Fibroblast of skin of abdomen (primary cell): ENCODE measurements around the gene INHBA.
A peak's percentile ranks its signal among the peaks of the same experiment; 100 is the strongest.

ENCODE experiments used
- DNase-seq: peaks from one replicate; pipeline ENCODE4 v3.0.0-alpha.2; 2013

INHBA gene

DNA sequence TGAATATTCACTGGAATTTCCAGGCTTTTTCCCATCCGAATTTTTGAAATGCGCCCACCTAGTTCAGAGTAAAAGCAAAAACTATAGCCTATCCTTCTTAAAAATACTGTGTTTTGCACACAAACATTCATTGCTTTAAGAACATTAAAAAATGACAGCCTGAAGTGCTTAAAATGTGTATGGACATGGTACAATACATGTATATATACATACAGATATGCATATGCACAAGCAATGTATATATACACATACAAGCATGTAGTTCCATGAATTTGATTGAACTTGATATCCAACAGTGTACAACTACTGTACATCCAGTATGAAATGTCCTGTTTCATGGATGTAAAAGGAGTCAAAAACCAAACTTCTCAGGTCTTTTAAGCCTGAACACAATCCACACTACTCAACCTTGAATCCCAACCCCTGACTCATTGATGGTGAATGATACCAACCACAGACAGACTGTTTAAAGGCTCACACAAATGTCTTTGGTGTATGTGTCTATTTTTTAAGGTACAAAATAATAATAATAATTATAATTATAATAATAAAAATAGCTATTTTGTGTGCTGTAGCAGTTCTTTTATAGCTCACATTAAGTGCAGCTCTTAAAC lies 14.8 kb downstream of the INHBA start:
- DNase-seq, result peak; percentile 56

GRCh38 chr7:41685684-41686083 lies 17.2 kb downstream of the INHBA start:
- peak; percentile 60 for DNase-seq

DNA sequence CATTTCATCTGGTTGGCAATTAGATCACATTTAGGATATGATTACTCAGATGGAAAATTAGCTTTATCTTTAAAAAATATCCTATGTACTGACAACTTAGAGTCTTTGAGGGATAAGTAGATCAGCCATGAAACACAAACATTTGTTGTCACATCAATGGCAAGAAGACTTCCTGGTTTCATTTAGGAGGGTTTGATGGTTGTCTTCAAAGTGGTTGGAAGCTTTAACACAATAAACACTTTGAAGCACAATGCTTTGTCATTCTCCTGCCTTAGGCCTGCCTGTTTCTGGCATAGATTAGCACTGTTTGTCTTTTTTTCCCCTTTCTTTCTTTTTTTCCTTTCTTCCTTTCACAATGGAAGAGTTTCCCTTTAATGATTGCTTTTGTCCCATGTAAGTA lies 20.5 kb downstream of the INHBA start:
- DNase-seq, result no peak

DNA sequence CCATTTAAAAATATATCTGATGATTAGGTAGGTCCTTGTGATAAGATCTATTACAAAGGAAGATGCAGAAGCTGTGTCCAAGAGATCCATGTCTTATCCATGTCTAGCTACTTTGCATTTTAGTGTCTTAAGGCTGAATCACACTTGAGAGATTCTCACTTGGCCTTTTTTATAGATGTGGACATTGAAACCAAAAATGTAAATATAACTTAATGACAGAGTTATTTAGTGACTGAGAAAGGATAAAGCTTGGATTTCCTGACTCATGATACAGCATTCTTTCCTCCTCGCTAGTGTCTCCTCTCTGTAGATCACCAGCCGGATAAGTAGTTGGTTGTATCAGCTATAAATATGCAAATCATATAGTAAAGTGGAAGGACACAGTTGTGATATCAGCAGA lies 23.3 kb downstream of the INHBA start:
- peak; percentile 77 for DNase-seq

DNA sequence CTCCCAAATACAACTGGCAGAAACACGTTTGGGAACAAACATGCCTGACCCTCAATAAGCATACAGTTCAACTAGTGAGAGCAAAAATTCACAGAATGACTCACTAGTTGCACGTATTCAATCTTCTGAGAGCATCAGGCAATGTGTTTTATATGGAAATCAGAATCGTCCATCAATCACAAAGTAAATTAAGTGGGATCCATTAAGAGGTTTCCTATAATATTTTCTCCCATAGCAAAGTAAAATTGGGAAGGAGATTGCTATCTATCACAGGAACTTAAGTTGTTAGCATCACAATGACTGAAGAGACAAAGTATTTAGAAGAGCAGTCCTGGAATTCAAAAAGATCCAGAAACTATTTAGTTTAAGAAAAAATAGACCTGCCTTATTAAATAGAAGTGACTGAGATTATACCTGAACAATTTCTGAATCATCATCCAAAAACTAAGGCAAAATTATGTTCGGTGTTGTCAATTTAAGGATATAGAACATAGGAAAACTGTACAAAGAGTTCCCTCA lies 28.3 kb downstream of the INHBA start:
- DNase-seq, result no peak

DNA sequence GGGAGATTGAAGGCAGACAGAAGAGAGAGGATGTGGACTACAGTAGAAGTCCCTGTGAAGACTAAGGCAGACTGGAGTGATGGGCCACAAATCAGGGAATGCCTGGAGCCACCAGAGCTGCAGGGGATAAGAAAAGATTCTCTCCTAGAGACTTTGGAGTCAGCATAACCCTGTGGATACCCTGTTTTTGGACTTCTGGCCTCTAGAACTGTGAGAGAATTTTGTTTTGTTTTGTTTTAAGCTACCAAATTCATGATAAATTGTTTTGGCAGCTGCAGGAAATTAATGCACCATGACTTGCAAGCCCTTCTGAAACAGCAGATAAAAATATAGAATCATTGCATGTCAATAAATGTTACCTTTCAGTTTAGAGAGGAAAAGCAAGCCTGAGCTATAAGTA lies 41.3 kb downstream of the INHBA start:
- no peak for DNase-seq

DNA sequence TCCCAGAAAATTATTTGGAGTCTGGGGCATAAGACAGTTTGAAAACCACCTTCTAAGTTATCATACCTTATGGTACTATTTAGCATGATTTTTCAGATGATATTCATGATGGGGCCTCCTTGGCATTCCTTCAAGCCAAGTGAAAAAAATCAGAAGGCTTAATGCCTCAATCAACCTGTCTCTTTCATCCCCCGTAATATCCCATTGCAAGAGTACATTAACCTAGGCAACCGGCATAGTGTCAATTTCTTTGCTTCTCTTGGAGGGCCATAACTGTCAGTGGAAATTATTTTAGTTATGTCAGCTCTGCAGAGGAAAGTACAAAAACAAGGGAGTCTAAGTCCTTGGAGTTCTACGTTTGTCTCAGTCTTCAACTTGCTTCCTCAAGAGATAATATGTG lies 43.4 kb downstream of the INHBA start:
- DNase-seq, result no peak

DNA sequence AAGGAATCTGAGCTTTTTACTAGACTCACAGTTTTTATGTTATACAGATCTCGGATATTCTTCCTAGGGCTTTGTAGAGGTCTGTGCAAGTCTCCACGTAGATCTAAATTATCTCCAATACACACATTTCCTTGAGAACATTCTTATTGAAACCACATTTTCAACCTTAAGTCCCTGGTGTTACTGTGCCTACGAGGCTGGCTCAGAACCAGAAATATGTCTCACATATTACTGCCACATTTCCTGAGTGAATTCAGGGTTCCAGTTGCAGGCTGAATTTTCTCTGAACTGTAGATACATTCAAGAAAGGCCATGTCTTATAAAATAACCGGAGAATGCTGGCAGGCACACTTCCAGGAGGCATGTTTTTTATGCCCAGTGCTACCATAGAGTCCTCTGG lies 46.5 kb downstream of the INHBA start:
- peak; percentile 80 for DNase-seq

GRCh38 chr7:41655426-41655825 lies 47.5 kb downstream of the INHBA start:
- no peak for DNase-seq

- no peak for DNase-seq
Measured at GRCh38 chr7:41652267-41652666, 50.6 kb downstream of the INHBA start.

DNA sequence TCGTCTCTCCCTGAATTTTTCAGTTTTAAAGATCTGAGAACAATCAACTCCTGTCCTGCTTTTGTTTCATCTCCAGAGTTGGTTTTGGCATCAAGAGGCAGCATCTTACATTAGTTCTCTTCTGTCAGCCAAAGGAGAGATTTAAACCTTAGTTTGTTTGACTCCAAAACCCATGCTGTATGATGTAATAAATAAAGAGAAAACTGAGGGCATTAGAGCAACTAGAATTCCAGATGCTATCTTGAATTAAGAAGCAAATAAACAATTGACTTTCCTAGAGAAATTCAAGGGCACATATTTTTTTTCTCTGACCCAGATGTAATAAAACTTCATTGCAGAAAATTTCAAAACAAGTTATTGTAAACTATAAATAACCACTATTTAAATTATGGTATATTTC lies 54.4 kb downstream of the INHBA start:
- no peak for DNase-seq

DNA sequence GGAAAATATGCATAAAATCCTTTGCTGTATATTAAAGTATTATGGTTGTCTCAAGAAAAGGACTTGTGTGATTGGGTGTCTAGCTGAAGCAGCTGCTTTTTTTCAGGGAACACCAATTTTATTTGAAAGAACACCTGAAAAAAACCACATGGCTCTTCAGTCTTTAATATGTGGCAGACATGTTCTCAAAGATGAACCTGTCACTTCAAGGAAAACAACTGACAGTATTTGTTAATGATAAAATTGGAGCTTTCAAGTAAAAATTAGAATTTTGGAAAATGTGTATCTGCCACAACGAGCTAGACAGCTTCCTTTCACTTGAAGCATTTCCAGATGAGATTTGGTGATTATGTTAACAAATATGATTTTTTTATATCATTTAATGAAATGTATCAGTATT lies 59.3 kb downstream of the INHBA start:
- DNase-seq, result no peak

GRCh38 chr7:41641665-41642014 lies 61.2 kb downstream of the INHBA start:
- DNase-seq, result no peak

- DNase-seq, result no peak
Measured at GRCh38 chr7:41641011-41641664, 61.8 kb downstream of the INHBA start.

DNA sequence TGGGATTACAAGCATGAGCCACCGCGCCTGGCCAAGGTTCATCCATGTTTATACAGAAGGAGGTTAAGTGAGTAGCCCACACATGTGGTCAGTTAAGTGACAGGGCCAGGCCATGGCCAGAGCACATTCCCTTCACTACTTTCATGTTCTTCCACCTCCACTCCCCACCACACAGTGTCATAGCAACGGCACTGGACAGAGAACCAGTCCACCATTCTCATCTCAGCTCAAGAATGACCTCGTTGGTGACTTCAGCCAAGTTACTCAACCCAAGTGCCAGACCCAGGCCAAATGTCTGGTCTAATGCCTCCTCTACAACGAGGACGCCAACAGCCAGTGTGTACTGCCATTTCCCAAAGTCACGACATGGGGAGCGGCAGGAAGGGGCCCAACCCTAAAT lies 62.4 kb downstream of the INHBA start:
- no peak for DNase-seq

DNA sequence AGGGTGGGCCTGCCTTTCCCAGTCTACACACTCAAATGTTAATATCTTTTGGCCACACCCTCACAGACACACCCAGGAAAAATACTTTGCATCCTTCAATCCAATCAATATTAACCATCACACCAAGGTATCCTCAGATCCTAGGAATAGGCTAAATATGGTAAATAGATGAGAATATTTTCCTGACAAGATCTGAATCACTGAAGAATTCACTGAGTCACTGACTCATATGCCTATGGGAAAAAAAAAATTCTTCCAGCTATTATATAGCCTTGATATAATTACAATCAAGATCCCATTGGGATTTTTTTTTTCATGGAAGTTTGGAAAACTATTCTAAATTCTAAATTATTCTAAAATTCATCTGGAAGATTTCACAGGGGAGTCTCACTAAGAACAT lies 65.8 kb downstream of the INHBA start:
- DNase-seq, result peak; percentile 65
